Osteoblast (primary cell): ENCODE data around the gene ELAVL4. TPM values are rescaled to one million over a fixed set of nuclear protein-coding genes. Genes with fewer than 3 reads are reported as not detected.

Source experiments
- DNase-seq: peaks from one replicate; pipeline ENCODE4 v3.0.0; 2011; ENCODE audit warnings: low spot score, mixed read lengths; ENCODE audit not compliant: insufficient read length; ENCODE audit errors: missing footprints
- H2AFZ ChIP-seq: 2 replicates; pipeline ENCODE4 v1.6.0; 2011; ENCODE audit warnings: mild to moderate bottlenecking, low read length
- H3K27ac ChIP-seq: 2 replicates; pipeline ENCODE4 v1.5.1; 2011; ENCODE audit warnings: mild to moderate bottlenecking, low read depth, low read length, moderate library complexity
- H3K27me3 ChIP-seq: 2 replicates; pipeline ENCODE4 v1.6.0; 2012; ENCODE audit warnings: mild to moderate bottlenecking, control low read depth, inconsistent platforms, low read length, moderate library complexity; ENCODE audit not compliant: insufficient read depth
- H3K36me3 ChIP-seq: 2 replicates; pipeline ENCODE4 v1.5.1; 2011; ENCODE audit warnings: mild to moderate bottlenecking, low read length, control low read depth, moderate library complexity; ENCODE audit not compliant: insufficient read depth
- H3K4me1 ChIP-seq: 2 replicates; pipeline ENCODE4 v1.5.1; 2011; ENCODE audit warnings: mild to moderate bottlenecking, low read length, control low read depth, moderate library complexity; ENCODE audit not compliant: insufficient read depth
- H3K4me2 ChIP-seq: 2 replicates; pipeline ENCODE4 v1.6.0; 2011; ENCODE audit warnings: mild to moderate bottlenecking, low read length; ENCODE audit not compliant: insufficient read depth
- H3K4me3 ChIP-seq: fragments of 200-600 bp; sonication (generic); 3 replicates; pipeline ENCODE4 v1.5.1; 2012; ENCODE audit warnings: mild to moderate bottlenecking, low read length, inconsistent platforms; ENCODE audit not compliant: insufficient read depth
- H3K79me2 ChIP-seq: 2 replicates; pipeline ENCODE4 v1.6.0; 2012; ENCODE audit warnings: mild to moderate bottlenecking, low read length, control low read depth, inconsistent platforms; ENCODE audit not compliant: insufficient read depth
- H3K9me3 ChIP-seq: 2 replicates; pipeline ENCODE4 v1.5.1; 2011; ENCODE audit warnings: low read depth, low read length, control low read depth
- H4K20me1 ChIP-seq: 2 replicates; pipeline ENCODE4 v1.6.0; 2012; ENCODE audit warnings: mild to moderate bottlenecking, low read length, control low read depth; ENCODE audit not compliant: insufficient read depth
- total RNA-seq: library from RNA; depleted of rRNA; stranded (reverse); fragments of >200 nt; gene quantifications from 2 replicates; pipeline ENCODE4 v1.2.3, GENCODE V29; 2012
- TF ChIP-seq, protein P1 (sequence below): IDR thresholded peaks from 2 replicates; pipeline ENCODE4 v1.5.1; 2011; ENCODE audit warnings: mild to moderate bottlenecking, low read depth, low read length, moderate library complexity; ENCODE audit errors: extremely low read depth

ELAVL4 gene
- total RNA-seq, 1 donor: not detected

DNA sequence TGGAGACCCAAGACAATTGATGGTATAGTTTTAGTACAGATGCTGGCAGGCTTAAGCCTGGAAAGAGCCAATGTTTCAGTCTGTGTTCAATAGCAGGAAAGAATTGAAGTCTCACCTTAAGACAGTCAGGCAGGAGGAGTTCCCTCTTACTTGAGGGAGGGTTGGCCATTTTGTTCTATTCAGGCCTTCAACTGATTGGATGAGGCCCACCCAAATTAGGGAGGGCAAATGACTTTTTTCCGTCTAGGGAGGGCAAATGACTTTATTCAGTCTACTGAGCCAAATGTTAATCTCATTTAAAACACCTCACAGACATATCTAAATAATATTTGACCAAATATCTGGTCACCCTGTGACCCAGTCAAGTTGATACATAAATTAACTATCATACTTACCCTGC is 31.4 kb upstream of the ELAVL4 start:
- no peak for DNase-seq
- no peak overlapping the region for H2AFZ ChIP-seq
- H3K27ac ChIP-seq: no peak overlapping the region
- no peaks in the 10 kb centered on the region for H3K27me3 ChIP-seq
- H3K9me3 ChIP-seq: peaks cover 2% of the 10 kb centered on the region
- no peaks in the 10 kb centered on the region for H3K36me3 ChIP-seq
- no peaks in the 10 kb centered on the region for H3K79me2 ChIP-seq
- H3K4me3 ChIP-seq: no peak overlapping the region
- TF ChIP-seq, protein P1, sequence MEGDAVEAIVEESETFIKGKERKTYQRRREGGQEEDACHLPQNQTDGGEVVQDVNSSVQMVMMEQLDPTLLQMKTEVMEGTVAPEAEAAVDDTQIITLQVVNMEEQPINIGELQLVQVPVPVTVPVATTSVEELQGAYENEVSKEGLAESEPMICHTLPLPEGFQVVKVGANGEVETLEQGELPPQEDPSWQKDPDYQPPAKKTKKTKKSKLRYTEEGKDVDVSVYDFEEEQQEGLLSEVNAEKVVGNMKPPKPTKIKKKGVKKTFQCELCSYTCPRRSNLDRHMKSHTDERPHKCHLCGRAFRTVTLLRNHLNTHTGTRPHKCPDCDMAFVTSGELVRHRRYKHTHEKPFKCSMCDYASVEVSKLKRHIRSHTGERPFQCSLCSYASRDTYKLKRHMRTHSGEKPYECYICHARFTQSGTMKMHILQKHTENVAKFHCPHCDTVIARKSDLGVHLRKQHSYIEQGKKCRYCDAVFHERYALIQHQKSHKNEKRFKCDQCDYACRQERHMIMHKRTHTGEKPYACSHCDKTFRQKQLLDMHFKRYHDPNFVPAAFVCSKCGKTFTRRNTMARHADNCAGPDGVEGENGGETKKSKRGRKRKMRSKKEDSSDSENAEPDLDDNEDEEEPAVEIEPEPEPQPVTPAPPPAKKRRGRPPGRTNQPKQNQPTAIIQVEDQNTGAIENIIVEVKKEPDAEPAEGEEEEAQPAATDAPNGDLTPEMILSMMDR: no peak
- H3K4me1 ChIP-seq: no peaks in the 10 kb centered on the region
- no peak overlapping the region for H3K4me2 ChIP-seq
- no peaks in the 10 kb centered on the region for H4K20me1 ChIP-seq

DNA sequence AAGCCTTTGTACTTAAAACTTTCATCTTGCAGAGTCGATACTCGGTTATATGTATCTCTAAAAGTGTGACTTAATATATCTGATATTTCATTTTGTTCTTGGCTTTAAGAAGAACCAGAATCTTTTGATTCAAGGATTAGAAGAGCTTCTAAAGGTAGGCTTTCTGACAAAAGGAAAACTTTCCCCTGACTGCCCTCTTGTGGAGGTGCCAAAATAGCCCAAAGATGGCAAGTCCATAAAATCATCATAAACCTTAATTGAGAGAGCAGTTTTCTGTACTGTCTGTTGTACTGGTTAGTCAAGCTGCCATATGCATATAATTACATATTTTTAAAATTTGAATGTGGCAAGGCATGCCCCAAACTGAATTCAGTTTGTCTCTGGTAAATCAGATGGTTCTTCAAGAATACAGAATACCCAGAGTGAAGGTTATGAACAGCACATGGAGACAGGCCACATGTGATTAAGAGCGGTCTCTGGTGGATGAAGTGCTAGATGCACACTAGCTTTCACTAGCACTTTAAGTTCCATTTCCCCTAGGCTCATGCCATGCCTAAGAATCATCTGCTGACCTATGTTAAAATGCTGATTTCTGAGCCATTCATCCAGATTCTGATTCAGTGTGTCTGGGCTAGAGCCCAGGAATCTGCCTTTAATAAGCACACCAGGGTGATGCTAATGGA is 27.7 kb upstream of the ELAVL4 start:
- no peaks in the 10 kb centered on the region for H3K27me3 ChIP-seq
- no peak overlapping the region for H2AFZ ChIP-seq
- no peaks in the 10 kb centered on the region for H3K4me1 ChIP-seq
- no peak overlapping the region for H3K27ac ChIP-seq
- H3K9me3 ChIP-seq: no peaks in the 10 kb centered on the region
- no peaks in the 10 kb centered on the region for H4K20me1 ChIP-seq
- no peaks in the 10 kb centered on the region for H3K79me2 ChIP-seq
- H3K4me3 ChIP-seq: no peak overlapping the region
- TF ChIP-seq, protein P1: no peak
- DNase-seq: no peak
- no peak overlapping the region for H3K4me2 ChIP-seq
- H3K36me3 ChIP-seq: no peaks in the 10 kb centered on the region

GRCh38 chr1:50084389-50084788 is 24.3 kb upstream of the ELAVL4 start:
- DNase-seq: no peak
- TF ChIP-seq, protein P1: no peak
- Histone ChIP-seq H4K20me1 (no peaks in the 10 kb centered on the region), H3K79me2 (no peaks in the 10 kb centered on the region), H3K4me1 (no peaks in the 10 kb centered on the region), H3K9me3 (no peaks in the 10 kb centered on the region), H3K4me2 (no peak overlapping the region), H3K36me3 (no peaks in the 10 kb centered on the region), H3K27ac (no peak overlapping the region), H2AFZ (no peak overlapping the region), H3K4me3 (no peak overlapping the region), H3K27me3 (no peaks in the 10 kb centered on the region)

- H3K27ac ChIP-seq: no peak overlapping the region
- H2AFZ ChIP-seq: no peak overlapping the region
- DNase-seq: no peak
- TF ChIP-seq, protein P1: no peak
- H3K79me2 ChIP-seq: no peaks in the 10 kb centered on the region
- H3K27me3 ChIP-seq: no peaks in the 10 kb centered on the region
- H3K4me1 ChIP-seq: no peaks in the 10 kb centered on the region
- no peaks in the 10 kb centered on the region for H3K36me3 ChIP-seq
- H3K4me3 ChIP-seq: no peak overlapping the region
- H3K4me2 ChIP-seq: no peak overlapping the region
- H3K9me3 ChIP-seq: no peaks in the 10 kb centered on the region
- no peaks in the 10 kb centered on the region for H4K20me1 ChIP-seq
Observed at GRCh38 chr1:50091068-50091467, 17.7 kb upstream of the ELAVL4 start.
